ENCODE measurements around the gene UBXN4.
"Not testable (repeated sequence)": the region's sequence is repeated elsewhere in the genome, so short reads cannot be mapped to it uniquely, and the experiment has no call there.

Gene UBXN4

DNA sequence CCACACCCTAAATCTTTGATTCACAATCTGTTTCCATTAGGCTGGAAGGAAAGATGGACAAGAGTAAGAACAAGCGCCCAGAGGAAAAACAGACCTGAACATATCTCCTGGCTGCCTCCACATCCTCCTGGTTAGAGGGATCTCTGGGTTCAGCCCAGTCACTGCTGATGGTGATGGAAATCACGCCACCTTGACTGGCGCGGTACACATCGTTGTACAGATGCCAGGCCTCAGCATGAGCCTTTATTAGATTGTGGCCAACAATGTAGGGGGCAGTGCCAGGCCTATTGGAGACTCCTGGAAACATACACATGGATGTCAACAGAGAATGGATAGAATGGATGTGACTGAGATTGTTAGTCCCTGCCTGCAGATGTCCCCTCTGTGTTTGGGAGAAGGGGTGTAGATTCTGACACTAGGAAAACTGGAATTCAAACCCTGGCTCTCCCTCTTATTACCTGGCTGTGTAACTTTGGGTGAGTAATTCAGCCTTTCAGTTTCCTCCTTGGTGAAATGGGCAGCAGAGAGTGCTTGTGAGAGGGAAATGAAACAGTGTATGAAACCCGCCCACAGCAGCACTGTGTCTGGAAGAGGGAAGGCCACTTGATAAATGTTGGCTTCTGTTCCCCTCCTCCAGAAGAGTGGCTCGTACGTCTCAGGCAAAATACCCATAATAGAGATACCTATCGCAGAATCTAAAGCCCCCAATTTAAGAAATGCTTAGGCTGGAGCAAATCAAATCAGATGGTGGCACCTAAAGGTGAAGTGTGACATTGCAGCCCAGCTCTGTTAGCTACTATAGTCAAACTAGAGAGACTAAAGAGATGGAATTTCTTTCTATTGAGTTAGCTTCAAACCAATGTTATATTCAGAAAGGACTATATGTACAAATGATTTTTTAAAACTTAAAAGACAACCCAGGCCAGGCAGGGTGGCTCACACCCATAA lies 59.1 kb downstream of the UBXN4 start:
- TF ChIP-seq, protein P1, sequence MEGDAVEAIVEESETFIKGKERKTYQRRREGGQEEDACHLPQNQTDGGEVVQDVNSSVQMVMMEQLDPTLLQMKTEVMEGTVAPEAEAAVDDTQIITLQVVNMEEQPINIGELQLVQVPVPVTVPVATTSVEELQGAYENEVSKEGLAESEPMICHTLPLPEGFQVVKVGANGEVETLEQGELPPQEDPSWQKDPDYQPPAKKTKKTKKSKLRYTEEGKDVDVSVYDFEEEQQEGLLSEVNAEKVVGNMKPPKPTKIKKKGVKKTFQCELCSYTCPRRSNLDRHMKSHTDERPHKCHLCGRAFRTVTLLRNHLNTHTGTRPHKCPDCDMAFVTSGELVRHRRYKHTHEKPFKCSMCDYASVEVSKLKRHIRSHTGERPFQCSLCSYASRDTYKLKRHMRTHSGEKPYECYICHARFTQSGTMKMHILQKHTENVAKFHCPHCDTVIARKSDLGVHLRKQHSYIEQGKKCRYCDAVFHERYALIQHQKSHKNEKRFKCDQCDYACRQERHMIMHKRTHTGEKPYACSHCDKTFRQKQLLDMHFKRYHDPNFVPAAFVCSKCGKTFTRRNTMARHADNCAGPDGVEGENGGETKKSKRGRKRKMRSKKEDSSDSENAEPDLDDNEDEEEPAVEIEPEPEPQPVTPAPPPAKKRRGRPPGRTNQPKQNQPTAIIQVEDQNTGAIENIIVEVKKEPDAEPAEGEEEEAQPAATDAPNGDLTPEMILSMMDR (conservative IDR thresholded peaks at IDR 0.05; ENCODE audit: low read depth, low read length): no peak
- no peak for DNase-seq (ENCODE audit: low read depth)
- H3K4me3 ChIP-seq (ENCODE audit: low read depth, low read length): no peak overlapping the region

DNA sequence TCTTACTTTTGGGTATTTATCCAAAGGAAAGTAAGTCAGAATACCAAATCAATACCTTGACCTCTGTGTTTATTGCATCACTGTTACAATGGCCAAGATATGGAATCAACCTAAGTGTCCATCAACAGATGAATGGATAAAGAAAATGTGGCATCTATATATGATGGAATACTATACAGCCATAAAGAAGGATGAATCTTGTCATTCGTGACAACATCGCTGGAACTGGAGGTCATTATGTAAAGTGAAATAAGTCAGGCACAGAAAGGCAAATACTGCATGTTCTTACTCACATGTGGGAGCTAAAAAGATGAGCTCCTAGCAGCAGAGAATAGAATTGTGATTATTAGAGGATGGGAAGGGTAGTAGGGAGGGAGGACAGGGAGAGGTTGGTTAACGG lies 60.7 kb downstream of the UBXN4 start:
- no peak overlapping the region for H3K4me3 ChIP-seq (ENCODE audit: low read depth, low read length)
- DNase-seq (ENCODE audit: low read depth): no peak
- TF ChIP-seq, protein P1 (conservative IDR thresholded peaks at IDR 0.05; ENCODE audit: low read depth, low read length): no peak

DNA sequence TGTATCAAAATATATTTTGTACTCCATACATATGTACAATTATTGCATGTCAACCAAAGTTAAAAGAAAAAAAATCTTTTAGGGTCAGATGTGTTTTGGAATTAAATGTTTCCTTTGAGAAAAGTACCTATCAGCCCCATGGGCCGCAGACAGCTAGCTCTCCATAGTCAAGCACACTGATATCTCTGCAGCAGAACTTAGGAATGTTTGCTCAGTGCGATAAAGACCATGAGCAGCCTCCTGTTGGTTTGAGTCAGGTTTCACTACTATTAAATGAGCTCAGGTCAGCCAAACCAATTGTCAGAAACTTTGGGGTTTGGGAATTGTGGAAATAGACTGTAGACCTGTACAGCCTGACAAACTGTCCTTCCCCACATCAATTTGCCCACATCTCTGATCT lies 61.6 kb downstream of the UBXN4 start:
- H3K4me3 ChIP-seq (ENCODE audit: low read depth, low read length): no peak overlapping the region
- no peak for DNase-seq (ENCODE audit: low read depth)
- TF ChIP-seq, protein P1 (conservative IDR thresholded peaks at IDR 0.05; ENCODE audit: low read depth, low read length): no peak

DNA sequence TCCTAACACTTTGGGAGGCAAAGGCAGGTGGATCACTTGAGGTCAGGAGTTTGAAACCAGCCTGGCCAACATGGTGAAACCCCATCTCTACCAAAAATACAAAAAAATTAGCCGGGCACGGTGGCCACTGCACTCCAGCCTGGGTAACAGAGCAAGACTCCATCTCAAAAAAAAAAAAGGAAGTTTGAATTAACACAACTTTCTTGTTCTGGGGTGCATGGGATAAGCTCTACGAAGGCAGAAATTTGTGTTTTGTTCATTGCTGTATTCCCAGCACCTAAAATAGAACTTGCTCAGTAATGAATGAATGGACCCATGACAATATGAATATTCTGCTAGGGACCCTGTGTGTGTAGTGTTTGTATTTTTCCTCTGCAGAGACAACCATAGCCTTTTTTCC lies 66.2 kb downstream of the UBXN4 start:
- not testable (repeated sequence) for DNase-seq (ENCODE audit: low read depth); H3K4me3 ChIP-seq (ENCODE audit: low read depth, low read length)

DNA sequence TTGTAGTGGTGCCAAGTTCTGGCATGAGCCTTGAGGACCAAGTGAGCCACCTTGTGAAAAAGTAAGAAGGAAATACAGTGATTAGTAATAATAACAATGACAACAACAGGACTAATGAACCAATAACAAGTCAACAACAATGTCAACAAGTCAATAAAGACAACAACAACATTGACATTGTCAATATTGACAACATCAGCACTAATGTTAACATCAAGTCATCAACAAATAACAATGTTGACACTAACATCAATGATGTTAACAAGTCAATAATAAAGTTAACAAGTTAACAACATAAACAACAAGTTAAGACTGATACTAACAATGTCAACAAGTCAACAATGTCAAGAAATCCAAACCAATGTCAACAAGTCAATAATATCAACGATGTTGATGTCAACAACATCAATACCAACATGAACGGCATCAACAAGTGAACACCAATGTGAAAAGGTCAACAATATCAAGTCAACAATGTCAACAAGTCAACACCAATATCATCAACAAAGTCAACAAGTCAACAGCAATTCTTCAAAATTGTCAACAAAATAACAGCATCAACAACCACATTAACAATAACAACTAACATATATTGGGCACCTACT lies 71.4 kb downstream of the UBXN4 start:
- TF ChIP-seq, protein P1 (conservative IDR thresholded peaks at IDR 0.05; ENCODE audit: low read depth, low read length): no peak
- no peak for DNase-seq (ENCODE audit: low read depth)
- no peak overlapping the region for H3K4me3 ChIP-seq (ENCODE audit: low read depth, low read length)

DNA sequence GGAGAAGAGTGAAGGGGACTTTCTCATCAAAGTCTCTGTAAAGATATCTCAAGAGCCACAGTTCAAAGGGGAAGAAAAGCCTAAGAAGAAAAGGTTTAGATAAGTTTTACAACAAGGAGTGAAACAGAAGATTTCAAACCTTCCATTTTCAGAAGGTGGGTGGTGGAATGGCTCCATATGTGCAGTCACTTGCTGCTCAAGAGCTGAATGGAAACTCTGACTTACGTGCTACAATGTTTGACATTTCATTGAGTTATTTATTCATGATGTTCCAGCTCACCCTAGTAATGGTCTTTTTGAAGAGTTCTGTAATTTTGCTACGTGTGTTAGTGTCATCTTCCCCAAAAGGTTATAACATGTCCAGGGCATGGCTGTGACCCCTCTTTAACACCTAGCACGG lies 73.6 kb downstream of the UBXN4 start:
- no peak overlapping the region for H3K4me3 ChIP-seq (ENCODE audit: low read depth, low read length)
- DNase-seq (ENCODE audit: low read depth): no peak
- TF ChIP-seq, protein P1 (conservative IDR thresholded peaks at IDR 0.05; ENCODE audit: low read depth, low read length): no peak

DNA sequence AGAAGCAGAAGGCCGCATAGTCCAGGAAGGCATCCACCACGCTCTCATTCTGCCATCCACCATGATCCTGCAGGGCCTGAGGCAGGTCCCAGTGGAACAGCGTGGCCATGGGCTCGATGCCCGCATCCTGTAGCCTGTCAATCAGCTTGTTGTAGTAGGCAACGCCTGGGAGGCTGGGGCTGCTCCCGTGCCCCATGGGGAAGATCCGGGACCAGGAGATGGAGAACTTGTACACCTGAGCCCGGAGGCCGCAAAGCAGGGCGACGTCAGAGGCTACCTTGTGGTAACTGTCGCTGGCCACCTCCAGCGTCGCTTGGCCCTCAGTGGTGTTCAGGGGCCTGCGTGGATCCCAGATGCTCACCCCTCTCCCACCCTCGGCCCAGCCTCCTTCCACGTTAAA lies 75.8 kb downstream of the UBXN4 start:
- TF ChIP-seq, protein P1 (conservative IDR thresholded peaks at IDR 0.05; ENCODE audit: low read depth, low read length): no peak
- H3K4me3 ChIP-seq (ENCODE audit: low read depth, low read length): no peak overlapping the region
- no peak for DNase-seq (ENCODE audit: low read depth)
